ENCODE measurements around the gene CHD2.
A peak's percentile ranks its signal among the peaks of the same experiment; 100 is the strongest.
"Not testable (repeated sequence)": the region's sequence is repeated elsewhere in the genome, so short reads cannot be mapped to it uniquely, and the experiment has no call there.

The CHD2 gene

DNA sequence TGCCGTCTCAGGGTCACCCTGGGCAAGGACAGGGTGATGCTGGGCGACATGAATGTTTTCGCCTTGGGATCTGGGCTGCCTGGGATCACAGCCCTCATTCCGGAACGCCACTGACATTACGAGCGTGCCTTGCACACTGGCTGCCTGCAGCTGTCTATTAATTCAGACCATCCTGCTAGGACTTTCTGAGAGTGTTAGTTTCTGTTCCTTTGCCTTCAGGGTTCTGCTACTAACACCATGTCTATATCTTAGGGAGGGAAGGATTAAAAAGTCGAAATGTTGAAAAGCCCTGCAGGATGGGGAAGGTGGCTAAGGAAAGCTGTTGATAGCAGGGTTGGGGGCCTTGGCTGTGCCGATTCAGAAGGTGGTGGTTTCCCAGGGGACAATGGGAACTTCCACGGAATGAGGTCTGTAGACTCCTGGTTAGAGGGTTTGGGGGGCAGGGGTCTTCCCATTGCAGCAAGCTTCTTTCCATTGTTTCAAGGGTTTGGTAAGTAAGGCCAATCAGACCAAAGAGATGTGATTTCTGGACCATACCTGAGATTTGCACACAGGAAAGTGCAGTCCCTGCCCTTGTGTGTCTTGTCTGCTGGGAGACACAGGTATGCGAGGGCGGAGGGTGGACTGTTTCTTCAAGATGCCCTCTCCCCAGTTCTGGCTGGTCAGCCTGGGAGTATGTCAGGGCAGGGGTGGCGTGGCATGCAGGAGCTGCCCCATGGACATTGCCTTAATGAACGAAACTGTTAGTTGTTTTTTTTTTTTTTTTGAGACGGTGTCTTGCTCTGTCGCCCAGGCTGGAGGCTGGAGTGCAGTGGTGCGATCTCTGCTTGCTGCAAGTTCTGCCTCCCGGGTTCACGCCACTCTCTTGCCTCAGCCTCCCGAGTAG is 137.9 kb downstream of the CHD2 start:
- DNase-seq = no peak

DNA sequence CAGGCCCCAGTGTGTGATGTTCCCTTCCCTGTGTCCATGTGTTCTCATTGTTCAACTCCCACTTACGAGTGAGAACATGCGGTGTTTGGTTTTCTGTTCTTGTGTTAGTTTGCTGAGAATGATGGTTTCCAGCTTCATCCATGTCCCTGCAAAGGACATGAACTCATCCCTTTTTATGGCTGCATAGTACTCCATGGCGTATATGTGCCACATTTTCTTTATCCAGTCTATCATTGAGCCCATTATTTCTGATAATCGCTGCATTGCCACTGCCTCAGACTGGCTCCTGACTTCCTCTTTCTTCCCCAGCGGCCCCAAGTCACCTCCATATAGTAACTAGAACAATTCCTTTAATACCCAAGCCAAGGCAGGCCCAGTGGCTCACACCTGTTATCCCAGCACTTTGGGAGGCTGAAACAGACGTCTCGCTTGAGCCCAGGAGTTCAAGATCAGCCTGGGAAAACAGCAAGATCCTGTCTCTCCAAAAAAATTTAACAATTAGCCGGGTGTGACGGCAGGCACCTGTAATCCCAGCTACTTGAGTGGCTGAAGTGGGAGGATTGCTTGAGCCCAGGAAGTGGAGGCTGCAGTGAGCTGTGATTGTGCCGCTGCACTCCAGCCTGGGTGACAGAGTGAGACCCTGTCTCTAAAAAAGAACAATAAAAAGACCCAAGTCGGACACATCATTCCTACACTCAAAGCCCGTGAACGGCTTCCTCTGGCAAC is 139.6 kb downstream of the CHD2 start:
- not testable (repeated sequence) for DNase-seq

DNA sequence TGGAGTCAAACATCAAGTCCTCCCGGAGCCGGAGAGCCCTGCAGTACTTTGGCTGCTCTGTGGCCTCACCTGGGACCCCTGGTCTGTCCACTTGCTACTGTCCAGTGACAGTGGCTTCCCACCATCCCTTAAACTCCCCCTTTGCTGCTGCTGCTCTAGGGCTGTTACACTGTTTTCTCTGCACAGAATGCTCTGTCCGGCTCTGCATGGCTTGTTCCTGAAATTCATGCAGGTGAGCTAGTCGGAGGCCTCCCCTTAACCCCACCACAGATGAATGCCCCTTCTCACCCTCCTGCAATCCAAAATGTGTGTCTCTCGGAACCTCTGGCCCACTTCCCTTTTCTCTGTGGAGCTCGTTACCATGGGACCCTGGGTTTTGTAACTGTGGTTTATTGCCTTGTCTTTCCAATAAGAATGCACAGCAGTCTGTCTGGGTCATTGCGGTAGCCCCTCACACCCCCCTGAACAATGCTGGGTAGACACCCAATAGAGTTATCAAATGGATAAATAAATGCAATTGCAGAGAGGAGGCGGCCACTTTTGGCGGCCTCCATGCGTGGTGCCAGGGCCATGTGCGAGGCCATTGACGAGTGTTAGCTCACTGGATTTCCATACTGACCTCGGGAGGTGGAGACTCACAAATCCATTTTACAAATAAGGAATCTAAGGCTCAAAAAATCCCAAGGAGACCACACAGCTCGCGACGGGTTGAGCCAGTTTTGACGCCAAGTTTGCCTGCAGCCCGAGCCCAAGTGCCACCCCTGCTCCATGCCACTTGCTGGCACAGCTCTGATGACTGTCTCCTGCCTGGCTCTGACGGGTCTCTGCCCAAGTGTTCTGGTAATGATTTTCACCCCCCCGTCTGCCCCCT is 140.4 kb downstream of the CHD2 start:
- DNase-seq = no peak

DNA sequence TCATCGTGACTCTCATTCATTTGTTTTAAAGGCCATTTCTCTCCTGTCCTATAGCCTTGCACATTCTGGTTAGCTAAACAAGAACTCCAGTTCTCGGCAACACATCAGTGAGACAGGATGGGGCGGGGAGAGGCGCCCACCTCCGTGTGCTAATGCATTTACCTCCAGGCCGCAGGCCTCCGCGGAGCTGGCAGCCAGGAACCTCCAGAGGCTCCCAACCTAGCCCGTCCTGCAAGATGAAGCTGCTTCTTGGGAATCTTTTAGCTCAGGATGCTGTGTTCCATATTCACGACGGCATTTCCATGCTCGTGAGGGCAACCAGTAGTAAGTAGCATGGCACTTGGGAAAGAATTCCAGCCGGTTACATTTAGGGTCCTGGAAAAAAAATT is 141.0 kb downstream of the CHD2 start:
- no peak for DNase-seq

DNA sequence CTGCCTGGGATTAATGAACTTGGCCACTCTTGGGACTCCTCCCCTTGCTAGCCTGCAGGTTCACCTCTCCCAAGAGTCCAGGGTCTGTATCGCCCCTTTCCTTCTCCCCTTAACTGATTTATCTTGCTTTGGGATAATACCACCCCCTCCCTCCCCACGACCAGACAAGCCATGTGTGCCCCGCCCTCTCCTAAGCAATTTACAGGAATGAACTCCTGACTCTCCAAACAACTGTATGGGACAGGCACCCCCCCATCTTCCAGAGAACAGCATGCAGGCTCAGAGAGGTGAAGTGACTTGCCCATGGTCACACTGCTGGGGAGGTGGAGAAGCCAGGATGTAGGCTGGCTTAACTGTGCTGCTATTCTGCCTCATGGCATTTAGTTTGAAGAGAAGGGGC is 142.1 kb downstream of the CHD2 start:
- DNase-seq = no peak

DNA sequence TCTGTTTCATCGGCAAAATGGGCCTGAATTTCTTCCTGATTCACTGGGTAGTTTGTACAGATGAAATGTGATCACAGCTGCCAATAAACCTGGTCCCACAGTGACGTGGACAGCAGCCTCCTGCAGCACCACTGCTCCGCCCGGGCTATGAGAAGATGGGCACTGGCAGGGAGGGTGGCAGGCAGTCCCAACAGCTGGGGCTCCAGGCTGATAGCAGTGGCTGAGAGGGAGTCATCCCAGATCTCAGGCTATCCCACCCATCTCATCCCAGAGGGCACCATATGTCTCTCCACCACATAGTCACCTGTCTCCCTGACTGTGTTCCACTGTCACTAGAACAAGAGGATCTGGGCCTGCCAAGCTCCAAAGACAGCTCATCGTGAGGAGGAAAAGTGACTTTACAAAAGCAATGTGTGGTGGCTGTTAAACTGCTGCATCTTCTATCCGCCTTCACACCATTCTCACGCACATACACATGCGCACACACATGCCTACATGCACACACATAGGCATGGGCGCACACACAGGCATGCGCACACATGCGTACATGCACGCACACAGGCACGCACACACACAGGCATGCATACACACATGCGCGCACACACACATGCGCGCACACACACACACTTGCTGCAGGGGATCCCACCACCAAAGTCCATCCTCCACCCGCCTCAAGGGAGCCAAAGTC is 142.7 kb downstream of the CHD2 start:
- no peak for DNase-seq

DNA sequence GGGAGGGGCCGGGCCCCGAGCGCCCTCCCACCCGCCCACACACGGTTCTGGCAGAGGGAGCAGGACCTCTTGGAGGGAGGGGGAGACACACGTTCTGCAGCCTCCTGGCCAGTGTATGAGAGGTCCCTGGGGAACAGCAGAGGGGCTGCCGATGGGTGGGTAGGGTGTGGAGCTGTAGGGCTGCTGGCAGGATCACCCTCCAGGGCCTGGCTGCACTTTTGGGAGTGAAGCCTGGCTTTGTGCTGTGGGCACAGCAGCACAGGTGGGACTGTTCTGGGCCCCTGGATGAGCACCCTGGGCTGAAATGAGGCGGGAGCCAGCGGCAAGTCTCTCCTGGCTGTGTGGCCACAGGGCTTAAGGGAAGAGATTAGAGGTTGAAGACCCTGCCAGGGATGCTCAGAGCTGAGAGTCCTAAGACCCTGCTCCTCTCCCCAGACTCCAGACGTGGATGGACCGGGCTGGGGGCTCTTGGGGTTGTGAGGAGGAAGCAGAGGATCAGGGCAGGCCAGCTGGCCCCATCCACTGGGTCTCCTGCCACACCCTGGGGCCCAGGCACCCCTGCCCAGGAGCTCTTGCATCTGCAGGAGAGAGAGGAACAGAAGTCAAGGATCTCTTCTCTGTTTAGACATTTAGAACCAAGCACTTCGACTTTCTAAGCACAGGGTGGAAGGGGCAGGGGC is 143.6 kb downstream of the CHD2 start:
- DNase-seq = no peak

DNA sequence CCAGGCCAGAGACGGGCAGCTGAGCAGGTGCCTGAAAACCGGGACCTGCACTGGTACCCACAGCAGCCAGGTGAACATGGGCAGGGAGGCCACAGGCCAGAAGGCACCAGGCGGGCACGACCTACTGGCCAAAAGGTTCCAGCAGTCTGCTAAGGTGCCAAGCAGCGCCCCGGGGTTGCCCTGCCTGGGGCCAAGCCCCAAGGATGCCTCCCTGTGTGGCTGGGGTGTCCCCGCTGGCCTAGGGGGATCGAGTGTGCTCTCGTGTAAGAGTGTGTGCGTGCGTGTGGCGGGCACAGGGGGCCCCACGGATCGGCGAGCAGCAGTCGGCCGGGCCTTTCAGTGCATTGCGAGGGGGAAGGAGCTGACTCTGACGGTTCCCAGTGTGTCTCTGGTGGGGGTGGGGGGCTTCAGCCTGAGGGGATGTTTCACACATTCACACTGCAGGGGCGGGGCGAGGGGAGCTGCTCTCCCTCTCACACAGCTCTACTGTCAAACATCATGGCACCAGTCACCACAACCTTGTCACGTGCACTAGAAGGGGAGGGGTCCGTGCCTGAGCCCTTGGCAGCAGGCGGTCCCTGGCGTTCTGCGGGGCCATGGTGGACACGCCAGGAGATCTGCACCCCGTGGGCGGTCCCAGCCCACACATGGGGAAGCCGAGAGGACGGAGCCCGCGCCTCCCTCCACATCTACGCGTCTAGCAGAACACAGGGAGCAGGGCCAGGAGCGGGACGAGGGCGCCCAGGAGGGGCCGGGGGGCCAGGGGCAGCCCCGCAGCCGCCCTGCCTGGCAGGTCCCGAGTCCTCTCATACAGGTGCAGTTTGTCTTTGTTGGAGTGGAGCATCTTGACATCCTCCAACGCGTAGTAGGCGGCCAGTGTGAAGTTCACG is 144.4 kb downstream of the CHD2 start:
- DNase-seq = no peak

DNA sequence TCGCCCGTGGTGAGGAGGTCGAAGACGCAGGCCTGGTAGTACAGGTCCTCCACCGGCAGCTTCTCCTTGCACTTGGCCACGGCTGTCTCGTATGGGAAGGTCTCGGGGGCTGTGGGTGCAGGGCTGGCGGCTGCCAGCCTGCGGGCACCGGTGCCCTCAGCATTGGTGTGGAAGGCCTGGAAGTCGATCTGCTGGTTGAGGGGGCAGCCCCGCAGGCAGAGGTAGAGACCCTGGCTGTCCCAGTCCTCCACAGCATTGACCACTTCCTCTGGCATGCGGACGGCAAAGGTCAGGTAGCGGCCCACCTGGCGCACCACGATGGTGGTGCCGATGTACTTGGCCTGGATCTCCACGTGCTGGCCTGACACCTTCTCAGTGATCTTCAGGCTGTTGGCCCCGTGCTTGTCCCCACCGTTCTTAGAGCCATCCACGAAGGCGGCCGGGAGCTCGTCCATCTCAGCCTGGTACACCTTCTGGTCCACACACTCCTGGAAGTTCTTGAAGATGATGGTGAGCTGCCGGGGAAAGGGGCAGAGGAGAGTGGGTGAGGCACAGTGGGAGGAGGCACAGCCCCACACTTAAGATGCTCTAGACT is 145.2 kb downstream of the CHD2 start:
- DNase-seq = no peak

DNA sequence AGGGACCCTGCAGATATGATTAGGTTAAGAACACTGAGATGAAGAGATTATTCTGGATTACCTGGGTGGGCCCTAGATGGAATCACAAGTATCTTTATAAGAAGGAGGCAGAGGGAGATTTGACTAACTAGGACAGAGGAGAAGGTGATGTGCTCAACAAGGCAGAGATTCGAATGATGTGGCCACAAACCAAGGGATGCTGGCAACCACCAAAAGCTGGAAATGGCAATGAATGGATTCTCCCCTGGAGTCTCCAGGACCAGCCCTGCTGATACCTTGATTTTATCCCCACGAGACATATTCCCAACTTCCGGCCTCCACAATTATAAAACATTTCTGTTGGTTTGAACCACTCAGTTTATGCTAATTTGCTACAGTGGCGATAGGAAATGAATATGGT is 146.0 kb downstream of the CHD2 start:
- no peak for DNase-seq

DNA sequence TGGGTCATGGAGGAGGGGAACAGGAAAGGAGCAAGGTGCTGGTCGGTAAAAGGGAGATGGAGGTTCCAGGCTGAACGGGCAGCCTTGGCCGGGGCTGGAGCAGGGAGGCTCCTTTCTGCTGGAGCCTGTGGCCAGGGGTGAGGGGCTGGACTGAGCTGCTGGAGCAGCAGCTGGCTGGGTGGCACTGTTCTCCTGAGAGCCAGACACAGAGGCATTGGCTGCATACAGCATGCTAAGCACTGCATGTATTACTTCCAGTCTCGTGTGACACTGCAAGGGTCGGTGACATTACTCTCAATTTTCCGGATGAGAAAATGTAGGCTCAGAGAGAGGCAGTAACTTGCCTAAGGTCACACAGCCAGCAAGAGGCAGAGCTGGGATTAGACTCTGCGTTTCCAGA is 146.6 kb downstream of the CHD2 start:
- no peak for DNase-seq

DNA sequence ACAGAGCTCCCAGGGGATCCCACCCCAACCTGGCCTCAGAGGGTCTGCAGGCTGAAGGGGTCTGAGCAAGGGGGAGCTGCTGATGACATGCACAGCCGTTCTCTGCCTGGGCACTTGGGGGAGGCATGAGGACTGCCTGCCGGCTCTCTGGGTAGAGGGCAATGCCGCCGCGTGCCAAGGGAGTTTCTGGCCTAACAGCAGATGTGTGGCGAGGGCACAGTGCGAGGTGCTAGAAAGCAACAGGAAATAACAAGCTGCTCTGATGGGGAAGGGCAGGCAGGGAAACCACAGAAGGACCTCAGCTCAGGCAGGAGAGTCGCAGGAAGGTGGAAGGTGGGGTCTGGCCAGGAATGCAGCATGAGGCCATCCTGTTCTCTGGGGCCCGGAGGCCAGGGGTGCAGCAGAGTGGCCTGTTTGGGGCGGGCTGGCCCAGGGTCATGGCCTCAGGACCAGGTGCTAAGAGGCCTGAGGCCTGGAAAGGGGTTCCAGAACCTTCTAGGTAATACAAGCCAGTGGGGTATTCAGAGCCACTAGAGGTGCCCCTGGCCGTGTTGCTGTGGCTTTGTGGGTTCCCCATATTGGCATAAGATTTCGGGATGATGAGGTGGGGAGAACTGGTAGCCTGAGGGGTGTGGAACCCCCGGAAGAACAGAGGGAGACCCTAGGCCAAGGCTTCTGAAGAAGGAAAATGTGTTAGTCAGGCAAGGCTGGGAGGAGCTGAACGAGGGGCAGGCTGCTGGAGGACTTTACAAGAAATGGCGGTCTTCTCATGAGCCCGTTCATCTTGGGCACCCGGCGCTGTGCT is 147.7 kb downstream of the CHD2 start:
- no peak for DNase-seq

DNA sequence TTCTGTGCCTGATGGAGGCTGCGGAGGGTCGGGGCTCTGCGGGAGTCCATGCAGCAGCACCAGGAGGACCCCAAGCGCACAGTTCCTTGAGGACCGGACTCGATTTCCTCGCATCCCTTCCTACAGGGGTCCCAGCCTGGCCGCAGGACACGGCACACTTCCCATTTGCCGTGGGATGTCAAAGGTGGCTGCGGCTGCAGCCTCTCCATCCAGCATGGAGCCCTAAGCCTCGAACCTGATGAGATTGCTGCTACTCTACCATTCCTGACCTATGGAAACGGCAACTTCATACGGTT is 148.2 kb downstream of the CHD2 start:
- DNase-seq = no peak

DNA sequence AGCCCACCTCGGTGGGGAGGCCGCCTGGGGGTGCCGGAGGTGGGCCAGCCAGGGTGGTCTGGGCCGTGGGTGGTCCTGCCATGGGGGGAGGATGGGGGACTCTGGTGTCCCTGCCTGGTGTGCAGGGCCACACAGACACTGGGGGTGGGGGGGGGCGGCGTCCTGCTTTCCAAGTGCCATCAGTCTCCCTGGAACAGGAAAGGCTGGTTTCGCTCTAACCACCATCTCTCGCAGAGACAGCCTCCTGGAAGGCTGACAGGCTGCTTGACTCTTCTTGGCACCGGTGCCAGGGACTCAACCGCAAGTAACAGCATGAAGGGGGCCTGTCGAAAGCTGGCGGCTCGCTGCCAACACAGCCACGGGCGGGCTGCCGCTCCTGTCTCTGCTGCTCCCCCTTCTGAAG is 148.6 kb downstream of the CHD2 start:
- DNase-seq = no peak

DNA sequence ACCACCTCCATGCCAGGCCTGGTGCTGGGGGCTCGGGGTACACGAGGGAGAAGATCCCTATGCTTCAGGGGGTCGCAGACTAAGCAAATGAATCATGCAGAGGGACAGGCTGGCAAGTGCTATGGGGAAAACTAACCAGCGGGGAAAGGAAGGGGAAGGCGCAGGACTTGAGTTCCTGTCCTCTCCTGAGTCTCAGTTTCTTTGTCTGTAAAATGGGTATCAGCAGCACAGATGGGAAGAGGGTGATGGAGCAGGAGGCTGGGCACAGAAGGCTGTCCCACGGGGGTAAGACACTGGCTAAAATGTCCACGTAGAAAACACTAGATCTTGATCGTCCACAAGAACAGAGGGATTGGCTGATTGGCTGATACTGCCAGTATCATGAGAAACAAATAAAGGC is 149.1 kb downstream of the CHD2 start:
- DNase-seq = no peak

DNA sequence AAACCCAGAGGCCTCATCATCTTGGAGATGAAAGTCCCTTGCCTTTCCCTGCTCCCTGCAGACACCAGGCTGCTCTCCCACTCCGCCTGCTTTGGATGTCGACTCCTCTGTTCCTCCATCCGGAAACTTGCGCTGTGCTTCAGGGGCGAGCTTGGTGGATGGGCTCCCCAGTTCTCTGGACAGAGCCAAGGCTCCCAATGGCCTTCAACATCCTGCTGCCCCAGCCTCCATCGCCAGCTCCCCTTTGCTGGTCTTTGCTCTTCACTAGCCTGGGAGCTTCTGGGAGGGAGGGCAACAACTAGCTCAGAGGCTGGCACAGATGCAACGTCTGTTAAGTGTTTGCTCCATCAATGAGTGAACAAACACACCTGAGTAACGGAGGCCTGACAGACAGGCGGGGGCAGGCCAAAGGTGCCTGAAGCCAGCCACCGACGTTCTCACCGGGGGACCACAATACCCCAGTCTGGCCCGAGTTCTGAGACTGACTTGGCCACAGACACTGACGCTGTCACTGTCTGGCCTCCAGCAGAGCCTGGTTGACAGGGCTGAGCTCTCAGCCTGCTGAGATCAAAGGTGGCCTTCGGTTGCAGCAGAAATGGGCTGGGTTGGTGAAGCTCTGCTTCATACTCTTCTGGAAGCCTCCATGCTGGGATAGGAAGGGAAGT is 149.9 kb downstream of the CHD2 start:
- DNase-seq = peak; percentile 85

DNA sequence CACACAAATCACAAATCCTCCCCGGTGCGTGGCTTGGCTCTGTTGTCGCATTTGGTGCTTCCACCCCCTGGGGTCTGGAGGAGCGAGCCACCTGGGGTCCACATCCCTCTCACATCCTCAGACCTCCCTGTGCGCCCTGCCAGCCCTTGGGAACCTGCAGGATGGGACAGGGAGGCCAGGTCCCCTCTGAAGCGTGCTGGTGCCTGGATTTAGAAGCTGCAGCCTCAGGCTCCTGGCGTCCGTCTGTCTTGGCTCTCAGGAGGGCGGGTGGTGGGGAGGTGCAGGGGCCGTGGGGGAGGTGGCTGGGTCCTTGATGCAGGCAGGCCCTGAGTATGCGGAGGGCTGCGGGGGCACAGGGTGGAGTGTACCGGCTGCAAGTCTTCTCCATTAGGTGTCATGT is 150.5 kb downstream of the CHD2 start:
- DNase-seq = no peak

DNA sequence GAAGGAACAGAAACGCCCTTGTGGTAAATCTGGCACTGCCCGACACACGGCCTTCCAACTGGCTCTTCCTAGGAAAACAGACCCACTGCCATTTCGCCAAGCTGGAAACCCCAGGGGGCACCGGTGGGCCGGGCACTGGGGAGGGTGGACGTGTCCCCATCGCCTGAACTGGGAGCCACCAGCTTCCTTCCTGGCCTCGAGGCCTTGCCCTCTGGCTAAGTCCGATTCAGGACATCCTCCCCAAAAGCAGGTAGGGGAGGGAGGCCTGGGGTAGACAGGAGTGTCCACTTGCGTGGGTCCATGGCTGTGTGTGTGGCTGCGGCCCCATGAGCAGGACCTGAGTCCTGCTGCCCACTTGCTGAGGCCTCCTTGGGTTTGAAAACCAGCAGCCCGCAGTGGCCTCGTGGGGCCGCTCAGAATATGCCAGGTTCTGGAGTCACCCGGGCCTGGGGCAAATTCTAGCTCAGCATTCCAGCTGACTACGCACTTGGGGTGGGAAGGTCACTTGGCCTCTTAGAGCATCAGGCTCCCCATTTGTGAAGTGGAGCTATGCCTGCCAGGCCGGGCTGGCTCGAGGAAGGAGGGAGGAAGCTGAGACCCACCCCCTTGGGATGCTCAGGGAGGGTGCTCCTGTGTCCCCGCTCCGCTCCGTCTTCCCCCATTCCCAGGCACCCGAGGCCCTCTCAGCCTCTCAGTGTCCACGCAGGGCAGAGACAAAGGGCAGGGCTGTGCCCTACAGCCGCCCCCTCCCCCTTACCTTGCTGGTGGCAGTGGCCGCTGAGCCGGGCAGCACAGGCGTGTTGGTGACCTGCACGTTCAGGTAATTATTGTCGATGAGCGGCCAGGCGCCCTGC is 151.3 kb downstream of the CHD2 start:
- DNase-seq = no peak

Data from NCI-H69 (cell line).